Nephron progenitor cell (in vitro differentiated cells): ENCODE measurements around the gene RDH8.
A peak's percentile ranks its signal among the peaks of the same experiment; 100 is the strongest.

Experiments used
- DNase-seq: peaks from one replicate; pipeline ENCODE4 v3.0.0; 2021
- H3K27ac Mint-ChIP-seq: 2 replicates; pipeline ENCODE4 v1.8.0; 2021; ENCODE audit warnings: mild to moderate bottlenecking, moderate library complexity, mixed read lengths
- H3K27me3 Mint-ChIP-seq: 2 replicates; pipeline ENCODE4 v1.8.0; 2021; ENCODE audit warnings: mild to moderate bottlenecking, low read depth, mixed read lengths; ENCODE audit not compliant: poor library complexity
- H3K36me3 Mint-ChIP-seq: 2 replicates; pipeline ENCODE4 v1.8.0; 2021; ENCODE audit warnings: low read depth, mixed read lengths
- H3K4me1 Mint-ChIP-seq: 2 replicates; pipeline ENCODE4 v1.8.0; 2021; ENCODE audit warnings: mixed read lengths
- H3K4me3 Mint-ChIP-seq: 2 replicates; pipeline ENCODE4 v1.8.0; 2021; ENCODE audit warnings: mild to moderate bottlenecking, moderate library complexity, mixed read lengths
- H3K9me3 Mint-ChIP-seq: 2 replicates; pipeline ENCODE4 v1.8.0; 2021; ENCODE audit warnings: mild to moderate bottlenecking, moderate library complexity, mixed read lengths
- CTCF ChIP-seq: fragments of 200-600 bp; sonication (generic); IDR thresholded peaks from 2 replicates; pipeline ENCODE4 v1.5.0; 2021; ENCODE audit warnings: antibody characterized with exemption

The RDH8 gene

GRCh38 chr19:10006752-10007323, 6.4 kb upstream of the RDH8 start:
- Mint-ChIP-seq H3K4me1 (peaks cover 41% of the 10 kb centered on the region), H3K27ac (no peak overlapping the region)

GRCh38 chr19:10007371-10008183, 5.7 kb upstream of the RDH8 start:
- TF ChIP-seq CTCF = no peak
- no peaks in the 10 kb centered on the region for H3K36me3 Mint-ChIP-seq
- peak overlapping the region; percentile 68 for H3K27ac Mint-ChIP-seq
- peaks cover 41% of the 10 kb centered on the region for H3K4me1 Mint-ChIP-seq
- H3K27me3 Mint-ChIP-seq = peaks cover 68% of the 10 kb centered on the region
- no peak overlapping the region for H3K4me3 Mint-ChIP-seq
- H3K9me3 Mint-ChIP-seq = no peaks in the 10 kb centered on the region
- DNase-seq = no peak

More at GRCh38 chr19:10006752-10007323, 6.4 kb upstream of the RDH8 start:
- Mint-ChIP-seq H3K36me3 (no peaks in the 10 kb centered on the region), H3K9me3 (no peaks in the 10 kb centered on the region), H3K4me3 (no peak overlapping the region), H3K27me3 (peaks cover 61% of the 10 kb centered on the region)
- TF ChIP-seq CTCF = no peak
- no peak for DNase-seq

GRCh38 chr19:10008184-10008765, 5.0 kb upstream of the RDH8 start:
- no peaks in the 10 kb centered on the region for H3K9me3 Mint-ChIP-seq
- no peak for TF ChIP-seq CTCF
- H3K4me1 Mint-ChIP-seq = peaks cover 41% of the 10 kb centered on the region
- DNase-seq = no peak
- H3K4me3 Mint-ChIP-seq = peak overlapping the region; percentile 55
- no peaks in the 10 kb centered on the region for H3K36me3 Mint-ChIP-seq
- H3K27ac Mint-ChIP-seq = peak overlapping the region; percentile 68
- H3K27me3 Mint-ChIP-seq = peaks cover 69% of the 10 kb centered on the region

GRCh38 chr19:10009714-10010224, 3.5 kb upstream of the RDH8 start:
- Mint-ChIP-seq H3K27ac (peak overlapping the region; percentile 5), H3K27me3 (peaks cover 71% of the 10 kb centered on the region), H3K4me3 (peak overlapping the region; percentile 69), H3K36me3 (no peaks in the 10 kb centered on the region), H3K4me1 (peaks cover 36% of the 10 kb centered on the region), H3K9me3 (no peaks in the 10 kb centered on the region)
- TF ChIP-seq CTCF = no peak
- no peak for DNase-seq

GRCh38 chr19:10010247-10010691, 3.0 kb upstream of the RDH8 start, which contains the start of gene COL5A3:
TSS of gene COL5A3 (minus strand) at chr19:10010504. CDS start at chr19:10010385, 119 bp downstream.
- peaks cover 34% of the 10 kb centered on the region for H3K4me1 Mint-ChIP-seq
- no peaks in the 10 kb centered on the region for H3K9me3 Mint-ChIP-seq
- no peak for TF ChIP-seq CTCF
- DNase-seq = peak; percentile 48
- H3K36me3 Mint-ChIP-seq = no peaks in the 10 kb centered on the region
- peaks cover 75% of the 10 kb centered on the region for H3K27me3 Mint-ChIP-seq
- H3K4me3 Mint-ChIP-seq = peak within 1 kb of the TSS; percentile 69
- peak within 1 kb of the TSS; percentile 5 for H3K27ac Mint-ChIP-seq
